ENCODE measurements around the gene LMX1A.

DNA sequence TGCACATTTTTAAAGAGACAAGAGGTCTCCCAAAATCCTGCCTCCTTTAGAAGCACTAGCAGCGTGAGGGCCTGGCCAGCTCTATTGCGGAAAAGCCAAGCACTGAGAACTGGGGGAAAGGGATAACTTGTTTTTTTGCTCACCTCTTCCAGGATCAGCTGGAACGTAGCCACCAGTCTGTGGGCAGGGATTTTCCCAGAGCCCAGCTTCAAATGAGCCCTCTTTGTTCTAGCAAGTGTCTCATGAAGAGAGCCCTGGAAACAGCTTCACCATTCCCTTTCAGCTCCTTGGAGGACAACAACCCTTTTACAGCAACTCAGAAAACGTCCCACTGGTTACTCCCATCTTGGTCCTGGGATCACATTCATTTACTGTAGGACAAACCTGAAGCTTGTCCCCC, 195.4 kb downstream of the LMX1A start:
- TF ChIP-seq RXRA (CRISPR knock-in tag; IDR thresholded peaks at IDR 0.05) (no peak), POLR2A (IDR thresholded peaks at IDR 0.05; ENCODE audit: insufficient read depth in 1 of 2, low read depth in 2 of 2, low read length in 2 of 2) (no peak), JUN (CRISPR knock-in tag; IDR thresholded peaks at IDR 0.05) (no peak)
- TF ChIP-seq, protein P1, sequence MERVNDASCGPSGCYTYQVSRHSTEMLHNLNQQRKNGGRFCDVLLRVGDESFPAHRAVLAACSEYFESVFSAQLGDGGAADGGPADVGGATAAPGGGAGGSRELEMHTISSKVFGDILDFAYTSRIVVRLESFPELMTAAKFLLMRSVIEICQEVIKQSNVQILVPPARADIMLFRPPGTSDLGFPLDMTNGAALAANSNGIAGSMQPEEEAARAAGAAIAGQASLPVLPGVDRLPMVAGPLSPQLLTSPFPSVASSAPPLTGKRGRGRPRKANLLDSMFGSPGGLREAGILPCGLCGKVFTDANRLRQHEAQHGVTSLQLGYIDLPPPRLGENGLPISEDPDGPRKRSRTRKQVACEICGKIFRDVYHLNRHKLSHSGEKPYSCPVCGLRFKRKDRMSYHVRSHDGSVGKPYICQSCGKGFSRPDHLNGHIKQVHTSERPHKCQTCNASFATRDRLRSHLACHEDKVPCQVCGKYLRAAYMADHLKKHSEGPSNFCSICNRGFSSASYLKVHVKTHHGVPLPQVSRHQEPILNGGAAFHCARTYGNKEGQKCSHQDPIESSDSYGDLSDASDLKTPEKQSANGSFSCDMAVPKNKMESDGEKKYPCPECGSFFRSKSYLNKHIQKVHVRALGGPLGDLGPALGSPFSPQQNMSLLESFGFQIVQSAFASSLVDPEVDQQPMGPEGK (CRISPR knock-in tag; IDR thresholded peaks at IDR 0.05) = no peak
- TF ChIP-seq, protein P2, sequence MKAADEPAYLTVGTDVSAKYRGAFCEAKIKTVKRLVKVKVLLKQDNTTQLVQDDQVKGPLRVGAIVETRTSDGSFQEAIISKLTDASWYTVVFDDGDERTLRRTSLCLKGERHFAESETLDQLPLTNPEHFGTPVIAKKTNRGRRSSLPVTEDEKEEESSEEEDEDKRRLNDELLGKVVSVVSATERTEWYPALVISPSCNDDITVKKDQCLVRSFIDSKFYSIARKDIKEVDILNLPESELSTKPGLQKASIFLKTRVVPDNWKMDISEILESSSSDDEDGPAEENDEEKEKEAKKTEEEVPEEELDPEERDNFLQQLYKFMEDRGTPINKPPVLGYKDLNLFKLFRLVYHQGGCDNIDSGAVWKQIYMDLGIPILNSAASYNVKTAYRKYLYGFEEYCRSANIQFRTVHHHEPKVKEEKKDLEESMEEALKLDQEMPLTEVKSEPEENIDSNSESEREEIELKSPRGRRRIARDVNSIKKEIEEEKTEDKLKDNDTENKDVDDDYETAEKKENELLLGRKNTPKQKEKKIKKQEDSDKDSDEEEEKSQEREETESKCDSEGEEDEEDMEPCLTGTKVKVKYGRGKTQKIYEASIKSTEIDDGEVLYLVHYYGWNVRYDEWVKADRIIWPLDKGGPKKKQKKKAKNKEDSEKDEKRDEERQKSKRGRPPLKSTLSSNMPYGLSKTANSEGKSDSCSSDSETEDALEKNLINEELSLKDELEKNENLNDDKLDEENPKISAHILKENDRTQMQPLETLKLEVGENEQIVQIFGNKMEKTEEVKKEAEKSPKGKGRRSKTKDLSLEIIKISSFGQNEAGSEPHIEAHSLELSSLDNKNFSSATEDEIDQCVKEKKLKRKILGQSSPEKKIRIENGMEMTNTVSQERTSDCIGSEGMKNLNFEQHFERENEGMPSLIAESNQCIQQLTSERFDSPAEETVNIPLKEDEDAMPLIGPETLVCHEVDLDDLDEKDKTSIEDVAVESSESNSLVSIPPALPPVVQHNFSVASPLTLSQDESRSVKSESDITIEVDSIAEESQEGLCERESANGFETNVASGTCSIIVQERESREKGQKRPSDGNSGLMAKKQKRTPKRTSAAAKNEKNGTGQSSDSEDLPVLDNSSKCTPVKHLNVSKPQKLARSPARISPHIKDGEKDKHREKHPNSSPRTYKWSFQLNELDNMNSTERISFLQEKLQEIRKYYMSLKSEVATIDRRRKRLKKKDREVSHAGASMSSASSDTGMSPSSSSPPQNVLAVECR (CRISPR knock-in tag; IDR thresholded peaks at IDR 0.05; ENCODE audit: borderline replicate concordance) = no peak
